Measurements from ENCODE around the gene OR4E2. TPM values are rescaled to one million over a fixed set of nuclear protein-coding genes. Genes with fewer than 3 reads are reported as not detected.

OR4E2 gene
- total RNA-seq, 1 donor from 2014 or later, result not detected

GRCh38 chr14:21668377-21668776, 14.7 kb downstream of the OR4E2 start:
- no peak overlapping the region for H3K4me3 ChIP-seq (ENCODE audit: low read depth, low read length)
- TF ChIP-seq CTCF (conservative IDR thresholded peaks at IDR 0.05; ENCODE audit: low read depth, low read length), result no peak
- DNase-seq (ENCODE audit: low read depth), result no peak

- H3K4me3 ChIP-seq (ENCODE audit: low read depth, low read length), result no peak overlapping the region
- no peak for DNase-seq (ENCODE audit: low read depth)
- no peak for TF ChIP-seq CTCF (conservative IDR thresholded peaks at IDR 0.05; ENCODE audit: low read depth, low read length)
These were observed 15.6 kb downstream of the OR4E2 start for GRCh38 chr14:21669284-21669683.

- no peak for DNase-seq (ENCODE audit: low read depth)
- no peak overlapping the region for H3K4me3 ChIP-seq (ENCODE audit: low read depth, low read length)
- TF ChIP-seq CTCF (conservative IDR thresholded peaks at IDR 0.05; ENCODE audit: low read depth, low read length), result no peak
These were observed 17.7 kb downstream of the OR4E2 start for GRCh38 chr14:21671371-21671770.

- no peak for DNase-seq (ENCODE audit: low read depth)
- H3K4me3 ChIP-seq (ENCODE audit: low read depth, low read length), result no peak overlapping the region
- no peak for TF ChIP-seq CTCF (conservative IDR thresholded peaks at IDR 0.05; ENCODE audit: low read depth, low read length)
These were observed 18.5 kb downstream of the OR4E2 start for GRCh38 chr14:21672116-21672515.

GRCh38 chr14:21673718-21674117, 20.1 kb downstream of the OR4E2 start, which contains the start of gene OR4E1:
Gene OR4E1 (minus strand): TSS chr14:21673818. CDS start chr14:21670935, 2,883 bp downstream.
- no peak within 1 kb of the TSS for H3K4me3 ChIP-seq (ENCODE audit: low read depth, low read length)
- DNase-seq (ENCODE audit: low read depth), result no peak
- no peak for TF ChIP-seq CTCF (conservative IDR thresholded peaks at IDR 0.05; ENCODE audit: low read depth, low read length)

- no peak for TF ChIP-seq CTCF (conservative IDR thresholded peaks at IDR 0.05; ENCODE audit: low read depth, low read length)
- H3K4me3 ChIP-seq (ENCODE audit: low read depth, low read length), result no peak overlapping the region
- no peak for DNase-seq (ENCODE audit: low read depth)
These were observed 21.9 kb downstream of the OR4E2 start for GRCh38 chr14:21675566-21675965.

- no peak overlapping the region for H3K4me3 ChIP-seq (ENCODE audit: low read depth, low read length)
- no peak for TF ChIP-seq CTCF (conservative IDR thresholded peaks at IDR 0.05; ENCODE audit: low read depth, low read length)
- DNase-seq (ENCODE audit: low read depth), result no peak
These were observed 26.4 kb downstream of the OR4E2 start for GRCh38 chr14:21680072-21680471.
